Measurements from ENCODE around the gene PRKD1. TPM values are rescaled to one million over a fixed set of nuclear protein-coding genes. Genes with fewer than 3 reads are reported as not detected.

PRKD1 gene
- total RNA-seq, 8 experiments from 2014 or later: 0.25 to 15.2 (median 3.1) TPM

DNA sequence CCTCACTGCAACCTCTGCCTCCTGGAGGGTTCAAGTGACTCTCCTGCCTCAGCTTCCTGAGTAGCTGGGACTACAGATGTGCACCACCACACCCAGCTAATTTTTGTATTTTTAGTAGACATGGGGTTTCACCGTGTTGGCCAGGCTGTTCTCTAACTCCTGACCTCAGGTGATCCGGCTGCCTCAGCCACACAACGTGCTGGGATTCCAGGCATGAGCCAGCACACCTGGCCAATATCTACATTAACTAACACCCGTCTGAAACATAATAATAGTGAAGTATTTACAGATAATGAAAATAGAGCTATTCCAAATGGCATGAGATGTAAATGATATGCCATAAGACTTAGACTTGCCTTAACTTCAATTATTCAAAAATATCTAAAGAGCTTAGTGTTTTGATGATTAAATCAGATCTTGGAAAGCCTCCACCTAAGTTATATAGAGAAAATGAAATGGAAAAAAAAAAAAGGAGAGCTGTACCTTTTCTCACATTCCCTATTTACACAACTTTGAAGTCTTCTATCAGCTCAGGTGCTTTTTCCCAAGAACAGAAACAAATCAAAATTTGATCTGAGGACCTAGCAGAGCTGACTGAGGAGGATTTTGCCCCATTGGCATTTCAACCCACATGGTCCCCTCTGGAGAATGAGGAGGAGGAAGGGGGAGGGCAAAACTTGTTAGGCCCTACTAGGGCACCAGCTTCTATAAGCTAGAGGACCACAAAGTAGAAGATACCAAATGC is 309.2 kb downstream of the PRKD1 start:
- no peaks in the 10 kb centered on the region for H3K4me1 ChIP-seq (replicated peaks in 1 of 2)
- no peak for ATAC-seq (replicated peaks in 6 of 8)
- 55 to 100% (median 63%) methylated on average over 1 to 4 of the region's 4 CpGs; no CpG with 5 or more reads in 5 of the 10 experiments for WGBS, 10 experiments
- in situ Hi-C loops (cut with MboI; ENCODE audit: low pct_unique_long_range_greater_than_20kb in 2 of 9, low sequenced_read_pairs in 9 of 9, unreplicated experiment in 9 of 9): no loop called here
- H3K4me3 ChIP-seq: no peak overlapping the region
- H3K27ac ChIP-seq: no peak overlapping the region

DNA sequence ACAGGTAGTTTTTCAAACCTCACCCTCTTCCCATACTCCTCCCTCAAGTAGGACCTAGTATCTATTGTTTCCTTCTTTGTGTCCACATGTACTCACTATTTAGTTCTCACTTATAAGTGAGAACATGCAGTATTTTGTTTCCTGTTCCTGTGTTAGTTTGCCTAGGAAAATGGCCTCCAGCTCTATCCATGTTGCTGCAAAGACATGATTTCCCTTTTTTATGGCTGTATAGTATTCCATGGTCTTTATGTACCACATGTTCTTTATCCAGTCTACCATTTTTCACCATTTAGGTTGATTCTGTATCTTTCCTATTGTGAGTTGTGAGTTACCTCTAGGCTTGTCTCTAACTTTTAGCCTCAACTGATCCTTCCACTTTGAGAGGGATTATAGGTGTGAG is 310.7 kb downstream of the PRKD1 start:
- ATAC-seq (replicated peaks in 6 of 8): no peak
- Histone ChIP-seq H3K27ac (no peak overlapping the region), H3K4me1 (replicated peaks in 1 of 2) (no peaks in the 10 kb centered on the region), H3K4me3 (no peak overlapping the region)
- in situ Hi-C loops (cut with MboI; ENCODE audit: low pct_unique_long_range_greater_than_20kb in 2 of 9, low sequenced_read_pairs in 9 of 9, unreplicated experiment in 9 of 9): no loop called here

DNA sequence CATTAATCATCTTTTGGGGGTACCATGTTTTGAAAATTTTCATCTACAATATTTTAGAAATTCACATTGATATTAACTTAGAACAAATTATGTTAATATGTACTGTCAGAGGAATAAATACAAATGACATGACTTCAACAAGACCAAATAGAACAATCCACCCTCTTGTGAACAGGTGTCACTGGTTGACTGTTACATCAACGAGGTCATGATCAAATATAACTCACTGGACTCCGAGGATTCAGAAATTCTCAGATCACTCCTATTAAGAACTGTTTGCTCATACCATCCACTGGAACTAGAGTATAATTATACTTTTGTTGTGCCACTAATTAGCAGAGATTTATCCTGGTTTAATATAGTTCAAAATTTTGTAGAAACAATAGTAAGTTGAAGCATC is 318.8 kb downstream of the PRKD1 start:
- ATAC-seq (replicated peaks in 6 of 8): no peak
- 0 to 100% (median 61%) methylated on average over 1 to 2 of the region's 2 CpGs; no CpG with 5 or more reads in 3 of the 10 experiments for WGBS, 10 experiments
- Histone ChIP-seq H3K4me1 (replicated peaks in 1 of 2) (no peaks in the 10 kb centered on the region), H3K27ac (no peak overlapping the region), H3K4me3 (no peak overlapping the region)
- in situ Hi-C loops (cut with MboI; ENCODE audit: low pct_unique_long_range_greater_than_20kb in 2 of 9, low sequenced_read_pairs in 9 of 9, unreplicated experiment in 9 of 9): no loop called here

DNA sequence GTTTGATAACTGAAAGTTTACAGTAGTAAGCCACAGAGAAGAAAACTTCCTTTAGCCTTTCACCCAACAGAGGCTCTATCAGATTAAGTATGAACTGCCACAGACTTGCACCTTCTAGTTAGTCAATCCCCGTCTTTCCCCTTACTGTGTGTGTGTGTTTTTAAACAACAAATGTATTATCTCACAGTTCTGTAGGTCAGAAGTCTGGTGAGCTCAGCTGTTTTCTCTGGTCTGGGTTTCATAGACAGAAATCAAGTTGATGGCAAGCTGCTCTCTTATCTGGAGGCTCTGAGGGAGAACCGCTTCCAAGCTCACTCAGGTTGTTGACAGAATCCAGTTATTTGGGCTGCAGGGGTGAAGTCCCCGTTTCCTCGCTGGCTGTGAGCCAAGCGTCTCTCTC is 320.5 kb downstream of the PRKD1 start:
- no peak for ATAC-seq (replicated peaks in 6 of 8)
- WGBS, 10 experiments: 93 to 100% (median 99%) methylated on average over 1 to 5 of the region's 5 CpGs; no CpG with 5 or more reads in 4 of the 10 experiments
- no peak overlapping the region for H3K4me3 ChIP-seq

DNA sequence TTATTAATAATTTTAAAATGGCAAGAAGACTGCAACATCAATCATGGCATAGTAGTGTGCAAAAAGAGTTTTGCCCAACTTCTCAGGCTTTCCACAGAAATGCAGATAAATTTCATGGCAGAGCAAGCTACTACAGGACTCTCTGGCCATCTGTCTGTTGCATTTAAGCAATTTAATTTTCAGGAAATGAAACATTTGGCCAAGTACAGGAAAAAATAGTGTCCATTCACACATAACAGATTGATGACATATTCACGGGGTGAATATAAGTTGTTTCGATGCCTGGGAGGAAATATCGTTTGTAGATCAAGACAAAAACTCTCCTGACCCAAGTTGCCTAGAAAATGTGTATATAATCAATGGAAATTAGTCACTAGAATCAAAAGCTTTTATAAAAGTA is 324.0 kb downstream of the PRKD1 start:
- WGBS, 10 experiments: 35 to 100% (median 89%) methylated on average over 2 to 3 of the region's 3 CpGs; no CpG with 5 or more reads in 1 of the 10 experiments
- H3K4me1 ChIP-seq (replicated peaks in 1 of 2): peaks cover 2 to 8% of the 10 kb centered on the region in 2 donors

More for the DNA sequence above, 320.5 kb downstream of the PRKD1 start:
- no peak overlapping the region for H3K27ac ChIP-seq
- H3K4me1 ChIP-seq (replicated peaks in 1 of 2): no peaks in the 10 kb centered on the region
- in situ Hi-C loops (cut with MboI; ENCODE audit: low pct_unique_long_range_greater_than_20kb in 2 of 9, low sequenced_read_pairs in 9 of 9, unreplicated experiment in 9 of 9): no loop called here

DNA sequence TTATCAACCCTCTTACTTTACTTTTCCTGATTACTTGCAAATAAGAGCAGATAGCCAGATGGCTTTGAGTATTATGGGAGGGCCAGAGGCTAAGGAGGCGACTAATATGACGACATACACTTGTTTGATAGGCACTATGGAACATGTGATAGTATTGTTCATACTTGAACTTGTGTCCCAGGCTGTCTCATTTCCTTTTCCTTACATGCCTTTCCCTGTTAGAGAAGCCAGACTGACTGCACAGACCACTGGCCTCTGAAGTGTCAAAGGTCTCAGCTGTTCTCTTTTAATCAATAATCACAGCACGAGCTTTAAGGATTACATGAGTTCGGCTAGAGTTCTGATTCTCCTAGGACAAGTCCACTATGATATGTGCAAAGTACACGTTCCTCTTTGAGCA is 326.0 kb downstream of the PRKD1 start:
- in situ Hi-C loops (cut with MboI; ENCODE audit: low pct_unique_long_range_greater_than_20kb in 2 of 9, low sequenced_read_pairs in 9 of 9, unreplicated experiment in 9 of 9): no loop called here
- no peak overlapping the region for H3K27ac ChIP-seq

More for the DNA sequence above, 324.0 kb downstream of the PRKD1 start:
- in situ Hi-C loops (cut with MboI; ENCODE audit: low pct_unique_long_range_greater_than_20kb in 2 of 9, low sequenced_read_pairs in 9 of 9, unreplicated experiment in 9 of 9): no loop called here
- no peak overlapping the region for H3K4me3 ChIP-seq
- ATAC-seq (replicated peaks in 6 of 8): no peak
- no peak overlapping the region for H3K27ac ChIP-seq

DNA sequence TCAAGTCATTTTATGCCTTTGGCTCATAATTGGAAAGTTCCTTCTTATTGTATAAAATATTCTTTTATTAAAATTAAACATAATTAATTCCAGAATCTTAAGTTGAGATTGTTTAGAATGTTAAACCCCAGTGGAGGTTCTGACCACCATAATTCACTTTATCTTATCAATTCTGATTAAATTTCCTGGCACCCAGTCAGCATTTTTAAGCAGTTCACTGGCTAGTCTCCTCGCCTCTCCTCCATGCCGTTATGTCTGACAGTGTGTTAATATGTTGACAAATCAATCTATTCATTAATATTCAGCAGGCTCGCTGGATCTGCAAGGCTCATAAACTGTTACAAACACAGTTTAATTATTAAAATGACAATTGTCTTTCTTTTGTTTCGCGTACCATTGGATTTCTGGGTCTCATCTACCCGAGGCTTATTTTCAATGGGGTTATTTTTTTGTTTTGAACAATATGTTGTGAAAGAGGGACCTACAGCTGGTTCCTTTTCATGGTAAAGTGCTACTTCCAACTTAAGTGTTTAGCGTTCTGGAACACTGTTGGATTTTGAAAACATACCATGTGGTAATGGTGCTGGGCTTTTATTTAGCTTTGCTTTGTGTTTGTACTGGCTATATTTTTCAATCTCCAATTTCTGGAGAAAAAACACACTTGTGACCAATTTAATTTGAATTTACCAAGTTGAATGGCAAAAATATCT is 339.7 kb downstream of the PRKD1 start:
- no peak for ATAC-seq (replicated peaks in 6 of 8)
- H3K4me1 ChIP-seq (replicated peaks in 1 of 2): peaks cover 10 to 12% of the 10 kb centered on the region in 2 donors
- H3K4me3 ChIP-seq: no peak overlapping the region
- in situ Hi-C loops (cut with MboI; ENCODE audit: low pct_unique_long_range_greater_than_20kb in 2 of 9, low sequenced_read_pairs in 9 of 9, unreplicated experiment in 9 of 9): no loop called here
- 58 to 82% (median 72%) methylated on average over 2 to 7 of the region's 7 CpGs for WGBS, 10 experiments
- H3K27ac ChIP-seq: no peak overlapping the region

More for the DNA sequence above, 326.0 kb downstream of the PRKD1 start:
- ATAC-seq (replicated peaks in 6 of 8): peak in 1 of 8 experiments; percentile 39
- 49 to 92% (median 67%) methylated on average over 2 to 5 of the region's 5 CpGs; no CpG with 5 or more reads in 1 of the 10 experiments for WGBS, 10 experiments
- Histone ChIP-seq H3K4me3 (no peak overlapping the region), H3K4me1 (replicated peaks in 1 of 2) (peaks cover 2 to 8% of the 10 kb centered on the region in 2 donors)

DNA sequence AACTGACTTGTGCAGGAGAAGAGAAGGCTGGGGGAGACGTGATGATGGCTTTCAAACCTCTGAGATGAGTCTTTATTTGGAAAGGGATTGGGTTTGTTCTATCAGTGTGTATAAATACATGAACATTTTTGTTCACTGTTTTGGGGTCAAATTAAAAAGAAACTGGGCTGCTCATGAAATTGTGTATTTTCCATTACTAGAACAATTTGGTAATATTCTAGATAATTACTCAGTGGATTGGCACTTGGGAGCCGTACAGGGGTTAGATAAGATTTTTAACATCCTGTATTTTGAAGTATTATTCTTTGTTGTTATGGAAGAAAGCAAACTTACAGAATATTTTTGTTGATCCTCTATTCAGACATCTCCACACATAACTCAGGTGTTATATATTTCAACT is 340.6 kb downstream of the PRKD1 start:
- no peak overlapping the region for H3K27ac ChIP-seq
- peaks cover 10 to 12% of the 10 kb centered on the region in 2 donors for H3K4me1 ChIP-seq (replicated peaks in 1 of 2)
- H3K4me3 ChIP-seq: no peak overlapping the region
- in situ Hi-C loops (cut with MboI; ENCODE audit: low pct_unique_long_range_greater_than_20kb in 2 of 9, low sequenced_read_pairs in 9 of 9, unreplicated experiment in 9 of 9): no loop called here
- 44 to 100% (median 80%) methylated on average over 1 to 2 of the region's 2 CpGs; no CpG with 5 or more reads in 3 of the 10 experiments for WGBS, 10 experiments
- ATAC-seq (replicated peaks in 6 of 8): no peak

DNA sequence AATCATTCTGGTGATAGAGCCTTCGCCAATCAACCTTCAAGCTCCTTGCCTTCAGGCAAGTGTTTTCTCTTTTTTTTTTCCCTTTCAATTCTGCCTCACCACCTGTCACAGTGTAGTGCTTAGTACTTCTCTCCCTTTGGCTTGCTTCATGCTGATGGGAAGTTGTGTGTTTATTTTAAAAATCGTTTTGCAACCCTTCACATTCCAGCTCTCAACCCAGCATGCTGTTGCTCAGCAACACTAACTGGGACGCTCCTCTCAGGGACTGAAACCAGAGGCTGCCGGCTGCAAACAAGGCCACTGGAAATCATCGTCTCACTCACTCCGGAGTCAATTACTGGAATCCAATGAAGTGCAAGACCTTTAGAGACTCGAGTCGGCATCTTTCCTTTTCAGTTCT is 342.7 kb downstream of the PRKD1 start:
- no peak overlapping the region for H3K27ac ChIP-seq
- peaks cover 11 to 12% of the 10 kb centered on the region in 2 donors for H3K4me1 ChIP-seq (replicated peaks in 1 of 2)
- H3K4me3 ChIP-seq: no peak overlapping the region
- WGBS, 10 experiments: 0 to 37% (median 15%) methylated on average over 1 to 8 of the region's 8 CpGs
- ATAC-seq (replicated peaks in 6 of 8): peak; percentile 66 to 99 (median 98)
- in situ Hi-C loops (cut with MboI; ENCODE audit: low pct_unique_long_range_greater_than_20kb in 2 of 9, low sequenced_read_pairs in 9 of 9, unreplicated experiment in 9 of 9): no loop called here

DNA sequence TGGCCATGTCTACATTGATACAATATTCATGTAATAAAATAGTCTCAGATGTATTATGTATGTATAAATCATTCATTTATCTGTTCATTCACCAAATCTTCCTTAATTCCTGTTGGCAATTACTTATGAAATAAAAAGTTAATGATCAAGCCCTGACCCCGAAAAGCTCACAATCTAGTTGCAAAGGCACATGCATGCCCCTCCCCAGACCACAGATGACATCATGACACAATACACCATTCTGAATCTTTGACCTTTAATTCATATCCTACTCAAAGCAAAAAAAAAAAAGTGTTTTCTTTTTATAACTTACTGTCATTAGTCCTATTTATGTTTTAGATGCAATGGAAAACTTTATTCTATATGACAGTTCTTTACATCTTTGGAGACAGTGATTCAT is 346.9 kb downstream of the PRKD1 start:
- Histone ChIP-seq H3K4me3 (no peak overlapping the region), H3K27ac (no peak overlapping the region), H3K4me1 (replicated peaks in 1 of 2) (peaks cover 10 to 12% of the 10 kb centered on the region in 2 donors)
- ATAC-seq (replicated peaks in 6 of 8): no peak
- in situ Hi-C loops (cut with MboI; ENCODE audit: low pct_unique_long_range_greater_than_20kb in 2 of 9, low sequenced_read_pairs in 9 of 9, unreplicated experiment in 9 of 9): no loop called here
- 38 to 86% (median 82%) methylated on average over 1 of the region's 1 CpG; no CpG with 5 or more reads in 6 of the 10 experiments for WGBS, 10 experiments

DNA sequence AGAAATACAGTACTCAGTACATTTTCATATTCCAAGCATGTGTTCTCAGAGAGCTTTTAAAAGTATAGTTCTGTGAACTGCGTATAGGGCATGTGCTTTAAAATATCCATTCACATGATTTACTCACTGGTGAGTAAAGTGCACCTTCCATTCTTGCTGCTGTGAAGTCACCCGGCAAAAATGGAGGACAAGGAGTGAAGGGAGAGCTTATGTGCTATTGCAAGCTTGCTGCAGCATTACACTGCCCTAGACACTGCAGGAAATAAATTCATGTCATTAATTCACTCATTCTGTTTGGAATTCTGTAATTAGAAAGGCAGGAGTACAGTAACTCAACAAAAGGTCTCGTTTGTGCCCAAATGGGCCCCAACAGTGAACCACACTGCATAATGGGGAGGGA is 347.8 kb downstream of the PRKD1 start:
- peak in 5 of 8 experiments; percentile 45 to 91 (median 56) for ATAC-seq (replicated peaks in 6 of 8)
- Histone ChIP-seq H3K4me3 (no peak overlapping the region), H3K4me1 (replicated peaks in 1 of 2) (peaks cover 3 to 11% of the 10 kb centered on the region in 2 donors), H3K27ac (no peak overlapping the region)
- in situ Hi-C loops (cut with MboI; ENCODE audit: low pct_unique_long_range_greater_than_20kb in 2 of 9, low sequenced_read_pairs in 9 of 9, unreplicated experiment in 9 of 9): no loop called here
- 50 to 100% (median 74%) methylated on average over 1 to 3 of the region's 3 CpGs; no CpG with 5 or more reads in 2 of the 10 experiments for WGBS, 10 experiments

DNA sequence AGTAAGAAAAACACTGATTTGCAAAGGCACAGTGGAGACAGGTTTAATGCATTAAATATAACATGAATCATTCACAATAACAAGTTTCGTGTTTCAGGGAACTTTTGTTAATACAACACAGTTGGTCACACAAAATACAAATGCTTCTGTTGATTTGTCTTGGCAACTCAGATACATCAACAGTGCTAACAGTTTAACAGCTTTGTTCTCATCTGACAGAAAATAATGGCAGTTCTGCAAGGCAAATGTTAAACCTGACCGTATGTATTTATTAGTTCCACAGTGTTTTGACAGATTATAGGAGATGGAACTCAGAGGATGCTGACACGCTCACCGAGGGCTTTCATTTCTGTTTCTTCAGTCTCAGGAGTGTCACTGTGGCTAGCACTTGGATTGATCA is 350.7 kb downstream of the PRKD1 start:
- Histone ChIP-seq H3K4me1 (replicated peaks in 1 of 2) (peaks cover 0 to 9% of the 10 kb centered on the region in 2 donors), H3K27ac (no peak overlapping the region), H3K4me3 (no peak overlapping the region)
- peak in 3 of 8 experiments; percentile 17 to 77 (median 24) for ATAC-seq (replicated peaks in 6 of 8)
- in situ Hi-C loops (cut with MboI; ENCODE audit: low pct_unique_long_range_greater_than_20kb in 2 of 9, low sequenced_read_pairs in 9 of 9, unreplicated experiment in 9 of 9): no loop called here
- 50 to 97% (median 79%) methylated on average over 1 to 4 of the region's 4 CpGs for WGBS, 10 experiments

DNA sequence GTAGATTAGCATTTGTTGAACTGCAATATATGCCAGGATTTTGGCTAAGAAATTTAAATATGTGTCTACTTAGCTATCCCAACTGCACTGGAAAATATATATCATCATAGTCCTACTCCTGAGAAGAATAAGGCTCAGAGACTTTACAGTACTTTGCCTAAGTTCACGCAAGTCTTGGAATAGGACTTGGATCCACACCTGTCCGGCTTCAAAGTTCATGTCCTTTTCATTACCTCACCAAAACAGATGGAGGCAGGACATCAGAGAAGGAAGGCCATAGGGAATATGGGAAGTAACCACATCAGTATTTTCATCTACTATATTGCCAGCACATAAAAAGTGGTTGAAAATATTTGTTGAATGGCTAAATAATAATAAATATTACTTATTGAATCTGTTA is 358.5 kb downstream of the PRKD1 start:
- ATAC-seq (replicated peaks in 6 of 8): no peak
- no peak overlapping the region for H3K4me3 ChIP-seq
- in situ Hi-C loops (cut with MboI; ENCODE audit: low pct_unique_long_range_greater_than_20kb in 2 of 9, low sequenced_read_pairs in 9 of 9, unreplicated experiment in 9 of 9): loop anchor here in 5 of 9 experiments (25.0 kb wide), 3 partner anchors 218 to 643 kb away; no protein-coding TSS in a partner anchor
- 17 to 100% (median 86%) methylated on average over 1 to 2 of the region's 2 CpGs; no CpG with 5 or more reads in 1 of the 10 experiments for WGBS, 10 experiments
- H3K4me1 ChIP-seq (replicated peaks in 1 of 2): no peaks in the 10 kb centered on the region
- no peak overlapping the region for H3K27ac ChIP-seq

All from motor neuron (in vitro differentiated cells).